Activated CD8-positive, alpha-beta T cell treated with anti-CD3 and anti-CD28 coated beads for 36 hours (primary cell): ENCODE results near the gene BCAR3. TPM values are rescaled to one million over a fixed set of nuclear protein-coding genes. Genes with fewer than 3 reads are reported as not detected.

Source experiments
- ATAC-seq: fragments of 200-7000 bp; cut with Tn5 transposase; one replicate; pipeline ENCODE4 v1.10.0; 2021; ENCODE audit warnings: mild to moderate bottlenecking, moderate library complexity
- CTCF ChIA-PET: fragments of 350-600 bp; sonication (Branson Sonifier 250); formaldehyde crosslinking; loops from one replicate; lab custom pipeline; 2021; ENCODE audit warnings: antibody characterized with exemption; lab: Charles Lee
- POLR2A ChIA-PET: fragments of 350-600 bp; sonication (Branson Sonifier 250); formaldehyde crosslinking; loops from one replicate; lab custom pipeline; 2021; ENCODE audit warnings: antibody characterized with exemption; lab: Charles Lee
- DNase-seq: peaks from one replicate; pipeline ENCODE4 v3.0.0-alpha.2; 2020
- H3K27ac Mint-ChIP-seq: one replicate; pipeline ENCODE4 v1.8.0; 2021; ENCODE audit warnings: mild to moderate bottlenecking, mixed read lengths
- H3K27me3 Mint-ChIP-seq: one replicate; pipeline ENCODE4 v1.8.0; 2021; ENCODE audit warnings: mixed read lengths
- H3K36me3 Mint-ChIP-seq: one replicate; pipeline ENCODE4 v1.8.0; 2021; ENCODE audit warnings: low read depth, mixed read lengths
- H3K4me1 Mint-ChIP-seq: one replicate; pipeline ENCODE4 v1.8.0; 2021; ENCODE audit warnings: low read depth, mixed read lengths
- H3K4me3 Mint-ChIP-seq: one replicate; pipeline ENCODE4 v1.8.0; 2021; ENCODE audit warnings: mild to moderate bottlenecking, moderate library complexity, mixed read lengths
- H3K9me3 Mint-ChIP-seq: one replicate; pipeline ENCODE4 v1.8.0; 2021; ENCODE audit warnings: mixed read lengths
- CTCF ChIP-seq: fragments of 200-600 bp; IDR thresholded peaks from one replicate; pipeline ENCODE4 v1.8.0; 2022; ENCODE audit warnings: antibody characterized with exemption, mild to moderate bottlenecking
- intact Hi-C: fragments of 100-400 bp; cut with micrococcal nuclease; formaldehyde crosslinking; loops from one replicate; pipeline ENCODE4 v1.10.0; 2022
- total RNA-seq, 2 experiments: library from RNA; stranded (reverse); gene quantifications; one replicate each; pipeline ENCODE4 v1.2.3, GENCODE V29; 2021

BCAR3 gene
- total RNA-seq, 2 experiments from 2014 or later: 0.51 to 0.70 TPM

GRCh38 chr1:93516164-93516563 lies 165.5 kb downstream of the BCAR3 start:
- no peak for TF ChIP-seq CTCF
- Mint-ChIP-seq H3K36me3 (no peaks in the 10 kb centered on the region), H3K4me1 (no peaks in the 10 kb centered on the region), H3K4me3 (no peak overlapping the region), H3K27ac (no peak overlapping the region), H3K27me3 (peaks cover 3% of the 10 kb centered on the region), H3K9me3 (no peaks in the 10 kb centered on the region)
- POLR2A ChIA-PET: no interaction called here
- DNase-seq: peak; percentile 21
- CTCF ChIA-PET: no interaction called here
- no peak for ATAC-seq
- intact Hi-C loops: no loop called here

Other genes starting within 250 kb of the BCAR3 start
- under 1 TPM; 0.20 to 0.25 TPM for gene FNBP1L, start 233.7 kb downstream of the BCAR3 start, total RNA-seq
- 10 to 100 TPM; 81.7 to 82.2 TPM for gene DNTTIP2, start 197.4 kb upstream of the BCAR3 start, total RNA-seq
- 10 to 100 TPM; 25.3 to 26.4 TPM for gene GCLM, start 227.6 kb upstream of the BCAR3 start, total RNA-seq